ENCODE results near the gene PORCN.

PORCN gene

DNA sequence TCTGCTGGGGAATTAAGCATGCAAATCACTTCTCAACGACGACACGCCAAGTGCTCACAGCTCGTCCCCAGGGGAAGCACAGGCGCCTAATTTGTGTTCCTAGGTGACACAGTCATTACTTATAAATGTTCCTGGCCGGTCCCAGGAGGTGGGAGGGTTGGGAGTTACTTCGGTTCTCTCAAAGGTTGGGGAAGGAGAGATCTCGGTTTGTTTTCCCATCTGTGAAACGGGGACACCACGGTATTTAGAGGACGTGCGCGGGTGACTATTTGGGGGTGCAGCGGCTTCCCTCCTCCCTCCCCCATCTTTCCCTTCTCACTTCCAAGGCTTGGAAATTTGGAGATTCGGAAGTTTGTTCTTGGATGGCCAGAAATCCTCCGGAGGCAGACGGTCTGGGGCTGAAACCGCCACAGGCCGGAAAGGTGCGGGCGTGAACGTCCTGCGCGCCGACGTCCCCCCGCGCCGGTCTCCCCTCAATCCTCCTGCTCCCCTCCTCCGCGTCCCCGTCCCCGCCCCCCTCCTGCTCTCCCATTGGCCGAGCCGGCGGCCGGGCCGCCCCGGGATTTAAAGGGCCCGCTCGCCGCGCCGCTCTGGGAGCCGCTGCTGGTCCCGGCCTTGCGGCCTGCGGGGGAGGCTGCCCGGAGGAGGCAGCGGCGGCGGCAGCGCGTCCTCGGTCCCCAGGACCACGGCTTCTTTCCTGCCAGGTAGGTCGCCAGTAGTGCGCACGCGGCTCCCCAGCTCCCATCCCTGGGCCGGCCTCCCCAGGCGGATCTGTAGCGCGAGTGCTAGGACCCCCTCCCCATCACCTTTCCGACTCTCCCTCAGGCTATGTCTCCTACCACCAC, at the start of gene PORCN:
TSS of gene PORCN (plus strand) at position 593 of the 845 bp plus-strand sequence. CDS start 829 bp downstream, outside the sequence.
- H3K9me3 Mint-ChIP-seq: no peaks in the 10 kb centered on the region
- H3K27me3 Mint-ChIP-seq: peaks cover 0 to 4% of the 10 kb centered on the region in 2 donors
- peak within 1 kb of the TSS; percentile 93 to 96 for H3K4me3 Mint-ChIP-seq
- peaks cover 8 to 12% of the 10 kb centered on the region in 2 donors for H3K36me3 Mint-ChIP-seq
- ATAC-seq (replicated peaks): peak; percentile 87 to 92
- DNase-seq: peak; percentile 70
- H3K27ac Mint-ChIP-seq: peak within 1 kb of the TSS; percentile 97
- peaks cover 18 to 29% of the 10 kb centered on the region in 2 donors for H3K4me1 Mint-ChIP-seq

DNA sequence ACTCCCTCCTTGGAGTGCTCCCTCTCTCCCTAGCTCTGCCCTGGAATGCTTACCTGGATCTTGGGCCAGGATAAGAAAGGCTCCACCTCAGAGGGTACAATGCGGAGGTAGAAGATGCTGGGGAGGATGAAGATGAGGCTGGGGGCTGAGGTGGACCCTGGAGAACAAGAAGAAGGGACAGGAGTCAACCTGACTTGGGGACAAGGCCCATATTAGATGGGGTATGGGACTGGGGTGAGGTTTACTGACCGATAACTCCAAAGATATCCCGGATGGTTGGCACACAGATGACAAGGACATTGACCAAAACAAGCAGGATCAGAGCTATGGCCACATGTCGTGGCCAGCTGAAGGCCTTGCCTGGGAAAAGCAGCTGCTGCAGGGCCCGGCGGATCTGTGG, 49.3 kb upstream of the PORCN start:
- Mint-ChIP-seq H3K4me3 (no peak overlapping the region), H3K36me3 (peaks cover 28 to 40% of the 10 kb centered on the region in 2 donors), H3K4me1 (no peaks in the 10 kb centered on the region), H3K27ac (no peak overlapping the region), H3K27me3 (peaks cover 0 to 10% of the 10 kb centered on the region in 2 donors), H3K9me3 (no peaks in the 10 kb centered on the region)
- ATAC-seq (replicated peaks) (no peak), DNase-seq (no peak)

DNA sequence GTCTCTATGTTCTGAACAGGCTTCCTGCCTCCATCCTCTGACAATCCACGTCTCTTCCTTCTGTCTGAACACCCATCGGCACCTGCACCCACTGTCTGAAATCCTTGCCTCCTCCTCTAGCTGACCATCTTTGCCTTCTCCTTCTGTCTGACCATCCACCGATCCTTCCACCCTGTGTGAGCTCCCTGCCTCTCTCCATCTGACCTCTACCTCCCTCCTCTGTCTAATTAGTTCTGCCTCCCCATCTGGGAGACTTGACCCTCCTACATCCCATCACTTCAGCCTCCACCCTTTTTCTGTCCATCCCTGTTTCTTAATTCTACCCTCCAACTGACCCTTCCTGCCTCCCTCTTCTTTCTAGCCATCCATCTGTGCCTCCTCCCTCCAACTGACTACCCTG, 48.8 kb upstream of the PORCN start:
- Mint-ChIP-seq H3K36me3 (peaks cover 31 to 44% of the 10 kb centered on the region in 2 donors), H3K27me3 (peaks cover 0 to 10% of the 10 kb centered on the region in 2 donors), H3K9me3 (no peaks in the 10 kb centered on the region), H3K27ac (no peak overlapping the region), H3K4me3 (no peak overlapping the region), H3K4me1 (peaks cover 0 to 3% of the 10 kb centered on the region in 2 donors)
- no peak for ATAC-seq (replicated peaks)
- no peak for DNase-seq

DNA sequence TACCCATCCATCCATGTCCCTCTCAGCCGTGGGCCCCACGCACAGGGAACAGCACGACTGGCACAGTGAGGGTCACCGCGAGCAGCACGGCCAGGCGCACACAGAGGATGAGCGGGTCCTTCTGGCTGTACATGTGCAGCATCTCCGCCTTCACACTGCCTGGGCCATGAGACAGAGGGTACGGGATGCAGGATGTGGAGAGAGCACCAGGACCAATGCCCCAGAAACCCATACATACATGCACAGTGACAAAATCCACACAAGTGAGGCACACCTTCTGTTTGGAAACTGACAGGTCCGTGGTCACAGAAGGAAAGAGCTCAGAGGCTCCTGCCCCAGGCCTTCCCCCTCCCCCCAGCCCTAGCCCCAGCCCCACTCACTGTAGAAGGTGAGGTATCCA, 48.2 kb upstream of the PORCN start:
- no peak overlapping the region for H3K27ac Mint-ChIP-seq
- no peak for DNase-seq
- no peak for ATAC-seq (replicated peaks)
- H3K36me3 Mint-ChIP-seq: peaks cover 37 to 49% of the 10 kb centered on the region in 2 donors
- no peaks in the 10 kb centered on the region for H3K9me3 Mint-ChIP-seq
- peaks cover 2 to 8% of the 10 kb centered on the region in 2 donors for H3K4me1 Mint-ChIP-seq
- peaks cover 0 to 10% of the 10 kb centered on the region in 2 donors for H3K27me3 Mint-ChIP-seq
- no peak overlapping the region for H3K4me3 Mint-ChIP-seq

DNA sequence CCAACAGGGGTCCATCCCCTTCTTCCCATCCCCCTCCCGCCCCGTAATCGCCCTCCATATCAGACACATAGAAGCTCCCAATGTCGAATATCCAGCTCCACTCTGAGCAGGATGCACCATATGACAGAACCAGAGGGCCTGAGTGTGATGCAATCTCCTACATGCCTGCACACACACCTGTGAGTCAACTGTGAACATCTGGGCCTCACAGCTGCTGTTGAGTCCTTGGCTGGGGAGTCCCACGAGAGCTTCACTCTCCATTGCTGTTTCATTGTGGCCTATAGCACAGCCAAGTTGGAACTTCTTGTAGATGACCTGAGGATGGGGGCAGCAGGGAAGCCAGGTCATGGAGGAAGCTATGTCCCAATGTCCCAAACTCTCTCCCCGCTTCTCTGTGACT, 47.0 kb upstream of the PORCN start:
- ATAC-seq (replicated peaks) (no peak), DNase-seq (no peak)
- no peak overlapping the region for H3K4me3 Mint-ChIP-seq
- H3K9me3 Mint-ChIP-seq: no peaks in the 10 kb centered on the region
- peaks cover 0 to 10% of the 10 kb centered on the region in 2 donors for H3K27me3 Mint-ChIP-seq
- peaks cover 9 to 18% of the 10 kb centered on the region in 2 donors for H3K4me1 Mint-ChIP-seq
- no peak overlapping the region for H3K27ac Mint-ChIP-seq
- H3K36me3 Mint-ChIP-seq: peaks cover 47 to 59% of the 10 kb centered on the region in 2 donors

DNA sequence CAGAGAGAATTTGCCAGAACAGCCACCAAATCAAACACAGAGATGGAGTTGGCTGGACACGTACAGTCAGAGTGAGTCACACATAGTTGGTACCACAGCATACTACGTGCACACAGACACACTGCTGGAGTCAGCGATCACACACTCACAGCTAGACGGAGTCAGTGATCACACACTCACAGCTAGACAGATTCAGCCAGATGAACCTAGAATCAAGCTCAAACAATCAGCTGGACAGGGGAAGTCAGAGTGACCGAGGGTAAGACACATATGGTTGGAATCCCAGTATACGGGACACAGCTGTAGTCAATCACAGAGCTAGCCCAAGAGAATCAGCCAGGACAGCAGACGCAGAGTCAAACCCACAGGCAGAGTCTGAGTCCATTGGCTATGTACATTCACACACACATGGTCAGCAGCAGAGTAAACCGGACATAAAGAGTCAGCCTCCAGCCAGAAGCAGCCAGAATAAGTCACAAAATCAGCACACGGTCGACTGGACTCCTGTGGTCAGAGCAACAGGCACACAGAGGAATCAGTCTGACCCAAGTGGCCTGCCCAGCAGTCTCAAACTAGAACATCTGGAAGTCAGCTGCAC, 43.4 kb upstream of the PORCN start:
- peaks cover 0 to 13% of the 10 kb centered on the region in 2 donors for H3K27me3 Mint-ChIP-seq
- peaks cover 38 to 47% of the 10 kb centered on the region in 2 donors for H3K36me3 Mint-ChIP-seq
- peaks cover 23 to 46% of the 10 kb centered on the region in 2 donors for H3K4me1 Mint-ChIP-seq
- ATAC-seq (replicated peaks) (no peak), DNase-seq (no peak)
- no peak overlapping the region for H3K27ac Mint-ChIP-seq
- H3K4me3 Mint-ChIP-seq: peak overlapping the region; percentile 13 to 46
- no peaks in the 10 kb centered on the region for H3K9me3 Mint-ChIP-seq

DNA sequence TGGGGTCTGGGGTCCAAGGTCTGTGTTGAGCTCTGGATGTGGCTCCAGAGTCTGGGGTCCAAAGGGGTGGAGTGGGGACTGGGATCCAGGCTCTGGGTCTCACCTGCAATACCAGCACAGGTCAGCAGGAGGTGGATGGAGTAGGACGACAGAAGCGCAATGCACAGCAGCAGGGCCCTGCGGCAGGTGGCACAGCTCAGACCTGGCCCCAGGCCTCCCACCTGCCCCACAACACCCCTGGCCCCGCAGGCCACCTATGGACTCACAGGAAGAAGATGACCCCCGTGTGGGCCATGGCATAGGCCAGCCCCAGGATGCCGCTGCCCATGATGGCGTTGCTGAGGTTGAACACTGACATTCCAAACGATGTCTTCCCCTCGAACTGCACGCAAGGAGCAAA, 42.1 kb upstream of the PORCN start:
- peaks cover 0 to 7% of the 10 kb centered on the region in 2 donors for H3K27me3 Mint-ChIP-seq
- ATAC-seq (replicated peaks): peak in 1 of 2 donors; percentile 25

DNA sequence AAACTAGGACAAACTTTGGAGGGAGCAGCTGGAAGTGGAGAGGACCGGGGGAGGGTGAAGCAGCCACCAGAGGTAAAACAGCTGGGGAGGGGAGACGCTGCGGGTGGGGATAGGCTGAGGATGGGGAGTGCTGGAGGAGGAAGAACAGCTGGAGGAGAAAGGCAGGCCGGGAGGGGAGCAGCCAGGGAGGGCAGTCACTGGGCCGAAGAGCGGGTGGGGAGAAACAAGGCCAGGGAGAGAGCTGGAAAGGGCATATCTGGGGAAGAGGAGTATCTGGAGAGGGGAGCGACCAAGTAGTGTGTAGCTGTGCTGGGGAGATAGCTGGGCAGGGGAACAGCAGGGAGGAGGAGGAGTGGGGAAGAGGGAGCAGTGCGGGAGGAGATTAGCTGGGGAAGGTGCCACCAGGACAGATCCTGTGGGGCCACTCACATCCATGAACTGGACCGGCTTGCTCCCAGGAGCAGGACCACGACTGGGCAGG, 41.5 kb upstream of the PORCN start:
- Mint-ChIP-seq H3K27ac (no peak overlapping the region), H3K36me3 (peaks cover 30 to 39% of the 10 kb centered on the region in 2 donors), H3K9me3 (no peaks in the 10 kb centered on the region), H3K4me3 (peak overlapping the region; percentile 88 to 95), H3K27me3 (peaks cover 0 to 7% of the 10 kb centered on the region in 2 donors), H3K4me1 (peaks cover 23 to 46% of the 10 kb centered on the region in 2 donors)
- ATAC-seq (replicated peaks) (no peak), DNase-seq (no peak)

More for the DNA sequence above, 42.1 kb upstream of the PORCN start:
- Mint-ChIP-seq H3K36me3 (peaks cover 30 to 39% of the 10 kb centered on the region in 2 donors), H3K4me3 (peak overlapping the region; percentile 88 to 95), H3K9me3 (no peaks in the 10 kb centered on the region), H3K4me1 (peaks cover 23 to 46% of the 10 kb centered on the region in 2 donors), H3K27ac (peak overlapping the region; percentile 44)
- no peak for DNase-seq

DNA sequence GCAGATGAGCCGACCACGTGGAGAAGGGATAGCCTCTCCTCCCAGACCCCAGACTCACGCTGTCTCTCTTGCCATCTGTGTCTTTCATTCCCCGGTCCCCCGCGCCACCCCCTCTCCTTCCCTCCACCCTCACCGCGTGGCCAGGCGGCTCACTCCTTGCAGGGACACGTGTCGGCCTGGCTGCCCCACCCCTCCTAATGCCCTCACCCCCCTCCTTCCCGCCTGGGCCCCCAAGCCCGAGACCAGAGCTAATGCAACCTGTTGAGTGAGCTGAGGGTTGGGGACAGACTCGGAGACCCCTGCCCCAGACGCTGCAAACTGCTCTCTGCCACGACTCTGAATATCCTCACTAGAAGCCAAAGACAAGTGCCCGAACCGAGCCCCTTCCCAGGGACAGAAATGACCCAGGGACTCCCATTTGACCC, 40.5 kb upstream of the PORCN start:
- peak; percentile 69 to 75 for ATAC-seq (replicated peaks)
- H3K9me3 Mint-ChIP-seq: no peaks in the 10 kb centered on the region
- peaks cover 25 to 35% of the 10 kb centered on the region in 2 donors for H3K36me3 Mint-ChIP-seq
- peaks cover 0 to 7% of the 10 kb centered on the region in 2 donors for H3K27me3 Mint-ChIP-seq
- H3K4me1 Mint-ChIP-seq: peaks cover 23 to 46% of the 10 kb centered on the region in 2 donors
- H3K4me3 Mint-ChIP-seq: peak overlapping the region; percentile 88 to 95
- peak overlapping the region; percentile 93 for H3K27ac Mint-ChIP-seq
- no peak for DNase-seq

DNA sequence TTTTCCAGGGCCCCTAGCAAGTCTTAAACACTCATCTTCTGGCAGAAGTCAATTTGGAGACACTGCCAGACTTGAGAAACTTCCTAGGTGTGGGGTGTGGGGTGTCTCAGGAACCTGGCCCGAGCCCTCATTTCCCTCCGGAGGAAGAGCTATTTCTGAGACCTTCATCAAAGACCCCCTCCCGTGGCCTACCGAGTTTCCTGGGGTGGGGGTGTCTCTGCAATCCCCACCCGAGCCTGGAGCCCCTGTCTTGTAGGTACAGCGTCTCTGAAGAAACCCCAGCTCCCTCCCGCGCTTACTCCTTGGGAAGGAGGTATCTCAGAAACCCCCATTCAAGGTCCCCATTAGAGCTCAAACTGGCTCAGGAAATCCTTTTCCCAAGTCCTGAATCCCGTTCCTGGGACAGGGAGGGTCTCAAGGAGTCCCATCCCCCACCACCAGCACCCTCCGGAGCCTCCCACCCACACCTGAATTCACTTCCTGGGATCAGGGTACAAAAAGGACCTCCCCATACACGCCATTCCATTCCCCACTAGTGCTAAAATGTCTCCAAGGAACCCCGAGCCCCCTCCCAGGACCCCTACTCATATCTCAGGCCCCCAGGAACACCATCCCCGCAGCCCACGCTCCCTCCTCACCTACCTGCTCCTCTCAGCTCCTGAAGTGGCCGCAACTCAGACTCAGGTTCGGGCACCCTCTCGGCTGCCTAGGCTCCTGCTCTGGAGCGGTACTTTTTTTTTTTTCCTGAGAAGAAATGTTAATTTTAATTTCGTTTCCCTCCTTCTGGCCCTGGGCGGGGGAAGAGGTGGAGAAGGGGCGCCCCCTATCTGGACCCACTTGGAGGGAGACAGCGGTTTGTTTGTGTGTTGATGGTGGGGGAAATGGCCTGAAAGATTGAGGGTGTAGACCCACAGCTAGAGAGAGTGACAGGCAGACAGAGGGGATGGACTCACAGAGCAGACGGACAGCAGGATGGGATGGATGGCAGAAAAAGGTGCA, 39.8 kb upstream of the PORCN start:
- peak overlapping the region; percentile 93 for H3K27ac Mint-ChIP-seq
- H3K4me1 Mint-ChIP-seq: peaks cover 23 to 46% of the 10 kb centered on the region in 2 donors
- ATAC-seq (replicated peaks) (peak; percentile 56 to 67), DNase-seq (peak; percentile 14)
- no peaks in the 10 kb centered on the region for H3K9me3 Mint-ChIP-seq
- peak overlapping the region; percentile 88 to 95 for H3K4me3 Mint-ChIP-seq
- H3K36me3 Mint-ChIP-seq: peaks cover 25 to 30% of the 10 kb centered on the region in 2 donors
- peaks cover 0 to 7% of the 10 kb centered on the region in 2 donors for H3K27me3 Mint-ChIP-seq

DNA sequence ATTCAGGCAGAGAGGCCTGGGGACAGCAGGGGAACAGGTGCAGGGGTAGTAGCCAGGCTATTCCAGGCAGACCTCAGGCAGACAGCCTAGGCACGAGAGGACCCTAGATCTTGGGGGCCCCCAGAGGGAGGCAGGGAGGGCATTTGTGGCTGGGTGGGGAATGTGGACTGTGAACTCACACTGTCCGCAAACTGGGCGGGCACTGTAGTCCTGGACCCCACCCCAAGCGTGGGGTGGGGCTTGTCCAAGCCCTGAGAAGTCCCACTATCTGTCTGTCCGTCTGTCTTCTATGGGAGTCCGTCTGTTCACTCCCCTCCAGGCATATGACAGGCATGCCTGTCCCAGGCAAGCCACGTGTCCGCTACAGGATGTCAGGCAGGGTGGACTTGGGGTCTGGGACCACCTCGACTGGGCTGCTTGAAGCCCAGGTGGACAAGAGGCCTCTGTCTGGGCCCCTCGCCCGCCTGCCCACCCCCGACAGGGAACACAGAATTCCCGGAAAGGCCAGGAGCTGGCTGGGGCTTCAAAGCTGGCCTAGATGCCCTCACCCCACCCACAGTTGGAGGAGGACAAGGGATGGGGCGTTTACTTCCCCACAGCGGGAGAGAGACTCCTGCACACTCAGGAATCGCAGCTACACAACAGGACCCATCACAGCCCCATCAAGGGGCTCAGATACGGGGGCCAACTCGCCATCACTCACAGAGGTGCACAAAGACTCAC, 38.5 kb upstream of the PORCN start, which contains the start of gene SLC38A5:
TSS of gene SLC38A5 (minus strand) at position 151 of the 723 bp plus-strand sequence. CDS start 2,336 bp downstream, outside the sequence.
- ATAC-seq (replicated peaks): no peak
- H3K4me1 Mint-ChIP-seq: peaks cover 23 to 47% of the 10 kb centered on the region in 2 donors
- peak within 1 kb of the TSS; percentile 88 to 95 for H3K4me3 Mint-ChIP-seq
- DNase-seq: no peak
- peaks cover 0 to 7% of the 10 kb centered on the region in 2 donors for H3K27me3 Mint-ChIP-seq
- no peaks in the 10 kb centered on the region for H3K9me3 Mint-ChIP-seq
- peak within 1 kb of the TSS; percentile 93 for H3K27ac Mint-ChIP-seq
- H3K36me3 Mint-ChIP-seq: peaks cover 20 to 22% of the 10 kb centered on the region in 2 donors

DNA sequence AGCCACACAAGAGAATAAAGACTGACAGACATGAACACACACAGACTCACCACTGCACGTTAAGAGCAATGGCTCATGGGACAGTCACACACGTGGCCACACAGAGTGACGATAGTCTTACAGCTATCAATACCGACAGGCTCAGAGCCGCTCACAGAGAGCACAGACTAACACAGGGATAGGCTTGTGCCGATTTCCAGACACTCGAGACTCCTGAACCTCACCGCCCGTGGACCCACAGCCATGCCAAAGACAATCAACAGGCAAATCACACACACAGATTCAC, 38.0 kb upstream of the PORCN start:
- no peak overlapping the region for H3K4me3 Mint-ChIP-seq
- H3K27me3 Mint-ChIP-seq: peaks cover 0 to 7% of the 10 kb centered on the region in 2 donors
- peaks cover 15 to 17% of the 10 kb centered on the region in 2 donors for H3K36me3 Mint-ChIP-seq
- ATAC-seq (replicated peaks) (no peak), DNase-seq (no peak)
- peaks cover 20 to 42% of the 10 kb centered on the region in 2 donors for H3K4me1 Mint-ChIP-seq
- H3K27ac Mint-ChIP-seq: no peak overlapping the region
- no peaks in the 10 kb centered on the region for H3K9me3 Mint-ChIP-seq

DNA sequence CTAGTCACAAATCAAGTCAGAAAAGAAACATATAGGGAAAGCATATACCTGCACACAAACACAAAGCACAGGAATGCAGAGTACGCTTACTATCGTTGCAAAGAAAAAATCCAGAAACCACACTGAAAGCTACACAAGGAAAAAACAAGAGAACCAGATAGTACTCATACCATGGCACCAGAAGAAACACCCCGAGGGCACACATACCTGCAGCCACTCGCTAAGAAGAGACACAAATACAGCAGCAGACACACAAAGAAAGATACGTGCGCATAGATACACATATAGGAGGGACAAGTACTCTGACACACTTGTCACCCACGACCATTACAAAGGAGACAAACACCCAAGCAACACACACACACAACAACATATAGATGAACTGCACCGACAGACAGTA, 37.3 kb upstream of the PORCN start:
- Mint-ChIP-seq H3K36me3 (peaks cover 12% of the 10 kb centered on the region in 2 donors), H3K4me3 (no peak overlapping the region), H3K4me1 (peaks cover 17 to 40% of the 10 kb centered on the region in 2 donors), H3K27me3 (peaks cover 0 to 7% of the 10 kb centered on the region in 2 donors), H3K27ac (no peak overlapping the region), H3K9me3 (no peaks in the 10 kb centered on the region)
- ATAC-seq (replicated peaks): no peak
- DNase-seq: no peak
